Measurements from ENCODE around the gene PPOX. TPM values are rescaled to one million over a fixed set of nuclear protein-coding genes. Genes with fewer than 3 reads are reported as not detected.

PPOX gene
- polyA plus RNA-seq, 1 of the 3 experiments (the other 2 are of a cell fraction), result 30.7 TPM

GRCh38 chr1:161216945-161217712 lies 50.9 kb downstream of the PPOX start:
- TF ChIP-seq ELF1 (IDR thresholded peaks at IDR 0.05), result no peak
- no peak for TF ChIP-seq PBX3 (IDR thresholded peaks at IDR 0.05)
- TF ChIP-seq SMC3 (IDR thresholded peaks at IDR 0.05; ENCODE audit: low read depth, low read length), result no peak
- no peak for TF ChIP-seq CHD2 (IDR thresholded peaks at IDR 0.05; ENCODE audit: low read length, partially characterized antibody)
- no peak for TF ChIP-seq YY1 (IDR thresholded peaks at IDR 0.05; ENCODE audit: low read depth)
- no peak for TF ChIP-seq FOXM1 (IDR thresholded peaks at IDR 0.05; ENCODE audit: low read depth)
- no peak for TF ChIP-seq REST (IDR thresholded peaks at IDR 0.05; ENCODE audit: low read depth, low read length)
- no peak for TF ChIP-seq USF2 (IDR thresholded peaks at IDR 0.05; ENCODE audit: borderline replicate concordance, low read depth, low read length)
- TF ChIP-seq MAX (IDR thresholded peaks at IDR 0.05; ENCODE audit: low read depth), result no peak
- TF ChIP-seq JUND (IDR thresholded peaks at IDR 0.05), result no peak
- no peak for TF ChIP-seq CTCF (IDR thresholded peaks at IDR 0.05)
- TF ChIP-seq TAF1 (IDR thresholded peaks at IDR 0.05; ENCODE audit: borderline replicate concordance, low read depth, low read length), result no peak
- H3K4me2 ChIP-seq, result no peak overlapping the region
- H3K27ac ChIP-seq (ENCODE audit: low read depth in 2 of 2, low read length in 1 of 2), result peak overlapping the region in 1 of 2 experiments; percentile 43; a peak in 2 of 4 replicates
- H2AFZ ChIP-seq (ENCODE audit: low read depth), result peak overlapping the region; percentile 71; the same call in 1 of the 2 replicates
- H3K9me2 ChIP-seq, result no peaks in the 10 kb centered on the region
- H4K20me1 ChIP-seq (ENCODE audit: insufficient read depth), result no peaks in the 10 kb centered on the region
- ChIA-PET CTCF (interaction anchor here (1.2 to 6.0 kb wide), 5 partner anchors 9 to 165 kb away, joined by 3 to 32 read pairs (median 4); partner anchors contain the start of genes NDUFS2 and TOMM40L), POLR2A (interaction anchor here (1.6 kb wide), 1 partner anchor 15 kb away, joined by 4 read pairs; the partner anchor contains the start of gene NDUFS2)
- DNase-seq, result no peak
- H3K79me2 ChIP-seq (ENCODE audit: insufficient read depth), result no peaks in the 10 kb centered on the region
- 54% methylated on average over 6 of the region's 7 CpGs for WGBS (ENCODE audit: low lambda C conversion rate)
- no peaks in the 10 kb centered on the region for H3F3A ChIP-seq (replicated peaks; ENCODE audit: insufficient read depth)
- no peaks in the 10 kb centered on the region; a peak in 1 of 4 replicates for H3K4me1 ChIP-seq (ENCODE audit: control insufficient read depth in 1 of 2, insufficient read depth in 2 of 2, low read depth in 1 of 2, low read length in 1 of 2)
- H3K27me3 ChIP-seq (ENCODE audit: insufficient read depth), result no peaks in the 10 kb centered on the region
- no peaks in the 10 kb centered on the region for H3K9me3 ChIP-seq
- no peak overlapping the region for H3K4me3 ChIP-seq (ENCODE audit: low read depth in 2 of 2, low read length in 1 of 2)
- H3K9ac ChIP-seq, result peak overlapping the region; percentile 25; the same call in 1 of the 2 replicates
- peaks cover 23 to 25% of the 10 kb centered on the region in 2 experiments for H3K36me3 ChIP-seq (replicated peaks in 1 of 2; ENCODE audit: control insufficient read depth in 1 of 2, insufficient read depth in 2 of 2, low read length in 1 of 2)
